Measurements from ENCODE around the gene JAK1.

JAK1 gene

DNA sequence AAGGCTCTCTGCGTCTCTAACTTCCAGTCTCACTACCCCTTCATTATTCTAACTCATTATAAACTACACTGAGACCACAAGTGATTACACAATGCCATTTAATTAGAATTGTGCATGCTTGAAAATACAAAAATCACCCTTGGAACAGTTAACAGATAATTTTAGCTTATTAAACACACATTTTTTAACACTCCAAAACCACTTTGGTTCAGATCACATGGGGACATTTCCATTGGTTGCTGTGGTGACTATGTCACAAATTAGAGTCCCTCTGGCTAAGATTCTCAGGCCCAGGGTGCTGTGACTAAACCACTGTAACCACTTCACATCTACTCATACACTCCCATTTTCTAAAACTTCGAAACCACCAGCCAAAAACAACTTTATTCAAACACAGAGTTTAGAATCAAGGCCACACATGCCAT is 43.0 kb downstream of the JAK1 start:
- TF ChIP-seq EP300 (IDR thresholded peaks at IDR 0.05; ENCODE audit: borderline replicate concordance) (no peak), TCF12 (IDR thresholded peaks at IDR 0.05; ENCODE audit: low read depth) (no peak), CREB1 (IDR thresholded peaks at IDR 0.05; ENCODE audit: low read depth) (no peak), YY1 (IDR thresholded peaks at IDR 0.05; ENCODE audit: low read depth) (no peak), ZBTB7A (IDR thresholded peaks at IDR 0.05; ENCODE audit: low read depth) (no peak), NFIC (IDR thresholded peaks at IDR 0.05) (no peak), RAD21 (IDR thresholded peaks at IDR 0.05; ENCODE audit: low read depth) (no peak), TAF1 (IDR thresholded peaks at IDR 0.05; ENCODE audit: low read depth) (no peak), CEBPB (IDR thresholded peaks at IDR 0.05) (no peak), FOXM1 (IDR thresholded peaks at IDR 0.05; ENCODE audit: borderline replicate concordance, low read depth) (no peak), TEAD4 (IDR thresholded peaks at IDR 0.05) (no peak), EGR1 (IDR thresholded peaks at IDR 0.05) (no peak)
- TF ChIP-seq, protein P1, sequence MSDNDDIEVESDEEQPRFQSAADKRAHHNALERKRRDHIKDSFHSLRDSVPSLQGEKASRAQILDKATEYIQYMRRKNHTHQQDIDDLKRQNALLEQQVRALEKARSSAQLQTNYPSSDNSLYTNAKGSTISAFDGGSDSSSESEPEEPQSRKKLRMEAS (IDR thresholded peaks at IDR 0.05) = no peak
- TF ChIP-seq, protein P2, sequence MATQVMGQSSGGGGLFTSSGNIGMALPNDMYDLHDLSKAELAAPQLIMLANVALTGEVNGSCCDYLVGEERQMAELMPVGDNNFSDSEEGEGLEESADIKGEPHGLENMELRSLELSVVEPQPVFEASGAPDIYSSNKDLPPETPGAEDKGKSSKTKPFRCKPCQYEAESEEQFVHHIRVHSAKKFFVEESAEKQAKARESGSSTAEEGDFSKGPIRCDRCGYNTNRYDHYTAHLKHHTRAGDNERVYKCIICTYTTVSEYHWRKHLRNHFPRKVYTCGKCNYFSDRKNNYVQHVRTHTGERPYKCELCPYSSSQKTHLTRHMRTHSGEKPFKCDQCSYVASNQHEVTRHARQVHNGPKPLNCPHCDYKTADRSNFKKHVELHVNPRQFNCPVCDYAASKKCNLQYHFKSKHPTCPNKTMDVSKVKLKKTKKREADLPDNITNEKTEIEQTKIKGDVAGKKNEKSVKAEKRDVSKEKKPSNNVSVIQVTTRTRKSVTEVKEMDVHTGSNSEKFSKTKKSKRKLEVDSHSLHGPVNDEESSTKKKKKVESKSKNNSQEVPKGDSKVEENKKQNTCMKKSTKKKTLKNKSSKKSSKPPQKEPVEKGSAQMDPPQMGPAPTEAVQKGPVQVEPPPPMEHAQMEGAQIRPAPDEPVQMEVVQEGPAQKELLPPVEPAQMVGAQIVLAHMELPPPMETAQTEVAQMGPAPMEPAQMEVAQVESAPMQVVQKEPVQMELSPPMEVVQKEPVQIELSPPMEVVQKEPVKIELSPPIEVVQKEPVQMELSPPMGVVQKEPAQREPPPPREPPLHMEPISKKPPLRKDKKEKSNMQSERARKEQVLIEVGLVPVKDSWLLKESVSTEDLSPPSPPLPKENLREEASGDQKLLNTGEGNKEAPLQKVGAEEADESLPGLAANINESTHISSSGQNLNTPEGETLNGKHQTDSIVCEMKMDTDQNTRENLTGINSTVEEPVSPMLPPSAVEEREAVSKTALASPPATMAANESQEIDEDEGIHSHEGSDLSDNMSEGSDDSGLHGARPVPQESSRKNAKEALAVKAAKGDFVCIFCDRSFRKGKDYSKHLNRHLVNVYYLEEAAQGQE (IDR thresholded peaks at IDR 0.05; ENCODE audit: low read depth) = no peak
- TF ChIP-seq, protein P3, sequence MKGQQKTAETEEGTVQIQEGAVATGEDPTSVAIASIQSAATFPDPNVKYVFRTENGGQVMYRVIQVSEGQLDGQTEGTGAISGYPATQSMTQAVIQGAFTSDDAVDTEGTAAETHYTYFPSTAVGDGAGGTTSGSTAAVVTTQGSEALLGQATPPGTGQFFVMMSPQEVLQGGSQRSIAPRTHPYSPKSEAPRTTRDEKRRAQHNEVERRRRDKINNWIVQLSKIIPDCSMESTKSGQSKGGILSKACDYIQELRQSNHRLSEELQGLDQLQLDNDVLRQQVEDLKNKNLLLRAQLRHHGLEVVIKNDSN (IDR thresholded peaks at IDR 0.05) = no peak

DNA sequence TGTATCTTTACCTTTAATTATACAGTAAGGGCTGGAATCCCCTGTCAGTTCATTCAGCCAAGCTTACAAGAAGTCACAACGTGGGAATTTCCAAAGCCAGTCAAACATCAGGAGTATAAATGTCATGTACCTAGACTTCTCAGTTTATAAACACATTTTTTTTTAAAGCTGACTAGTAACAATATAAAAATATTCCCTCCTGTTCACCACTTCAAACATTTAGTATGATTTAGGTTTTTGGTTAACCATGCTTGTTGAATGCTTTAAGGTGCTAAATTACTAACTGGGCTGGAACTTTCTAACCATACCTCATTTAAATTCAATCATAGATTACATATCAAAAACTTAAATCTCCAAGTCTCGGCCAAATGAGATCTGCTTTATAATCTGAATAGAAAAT is 44.0 kb downstream of the JAK1 start:
- TF ChIP-seq YY1 (IDR thresholded peaks at IDR 0.05; ENCODE audit: low read depth) (no peak), EGR1 (IDR thresholded peaks at IDR 0.05) (no peak), FOXM1 (IDR thresholded peaks at IDR 0.05; ENCODE audit: borderline replicate concordance, low read depth) (no peak), RAD21 (IDR thresholded peaks at IDR 0.05; ENCODE audit: low read depth) (no peak), TCF12 (IDR thresholded peaks at IDR 0.05; ENCODE audit: low read depth) (no peak), TEAD4 (IDR thresholded peaks at IDR 0.05) (no peak), ZBTB7A (IDR thresholded peaks at IDR 0.05; ENCODE audit: low read depth) (no peak), EP300 (IDR thresholded peaks at IDR 0.05; ENCODE audit: borderline replicate concordance) (no peak), CEBPB (IDR thresholded peaks at IDR 0.05) (no peak), TAF1 (IDR thresholded peaks at IDR 0.05; ENCODE audit: low read depth) (no peak), NFIC (IDR thresholded peaks at IDR 0.05) (no peak), CREB1 (IDR thresholded peaks at IDR 0.05; ENCODE audit: low read depth) (no peak)
- TF ChIP-seq, protein P2 (IDR thresholded peaks at IDR 0.05; ENCODE audit: low read depth) = no peak
- TF ChIP-seq, protein P3 (IDR thresholded peaks at IDR 0.05) = no peak
- TF ChIP-seq, protein P1 (IDR thresholded peaks at IDR 0.05) = no peak

DNA sequence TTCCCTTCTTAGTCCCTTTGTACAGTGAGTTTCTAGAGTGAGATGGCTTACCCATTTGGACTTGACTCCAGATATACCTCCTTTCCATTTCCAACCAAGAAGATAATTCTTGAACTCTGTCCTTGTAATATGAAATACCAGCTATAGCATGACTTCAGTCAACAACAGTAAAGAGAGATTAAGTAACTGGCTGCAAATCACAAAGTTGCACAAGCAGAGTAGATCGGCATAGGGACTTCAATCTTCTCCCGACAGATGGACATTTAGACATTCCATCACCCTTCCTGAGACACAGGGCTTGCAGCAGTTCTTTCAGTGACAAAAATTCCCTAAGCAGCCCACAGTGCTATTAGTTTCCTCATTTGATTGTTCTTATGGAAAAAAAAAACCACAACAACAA is 44.6 kb downstream of the JAK1 start:
- TF ChIP-seq EP300 (IDR thresholded peaks at IDR 0.05; ENCODE audit: borderline replicate concordance) (no peak), NFIC (IDR thresholded peaks at IDR 0.05) (no peak)
- TF ChIP-seq, protein P1 (IDR thresholded peaks at IDR 0.05) = no peak

DNA sequence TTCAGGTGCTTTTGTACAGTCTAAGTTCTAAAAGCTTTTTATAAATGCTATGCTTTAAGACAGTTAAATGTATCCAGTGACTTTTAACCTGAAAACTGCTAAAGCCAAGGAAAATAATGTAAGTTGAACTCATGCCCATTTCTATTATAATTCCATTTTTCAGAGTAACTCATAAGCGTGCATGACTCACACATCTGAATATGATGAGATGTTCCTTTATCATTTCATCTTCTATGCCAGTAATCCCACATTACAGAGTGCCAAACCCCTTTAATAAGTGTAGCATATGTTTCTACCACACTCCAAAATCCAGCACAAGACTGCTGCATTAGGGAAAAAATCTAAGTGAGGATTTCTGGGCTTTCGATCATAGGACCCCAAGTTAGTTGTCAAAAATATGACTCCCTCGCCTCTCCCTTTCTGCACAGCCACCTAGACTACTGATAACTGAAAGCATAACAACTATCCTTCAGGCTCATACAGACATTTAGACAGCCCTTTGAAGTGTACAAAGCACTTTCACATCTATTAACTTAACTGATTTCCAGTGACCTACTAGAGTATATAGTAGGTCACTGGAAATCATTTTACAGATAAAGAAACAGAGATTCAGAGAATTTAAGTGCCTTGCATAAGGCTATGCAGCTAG is 45.3 kb downstream of the JAK1 start:
- TF ChIP-seq RAD21 (IDR thresholded peaks at IDR 0.05; ENCODE audit: low read depth) (no peak), CREB1 (IDR thresholded peaks at IDR 0.05; ENCODE audit: low read depth) (no peak), YY1 (IDR thresholded peaks at IDR 0.05; ENCODE audit: low read depth) (no peak), CEBPB (IDR thresholded peaks at IDR 0.05) (no peak), EGR1 (IDR thresholded peaks at IDR 0.05) (no peak), FOXM1 (IDR thresholded peaks at IDR 0.05; ENCODE audit: borderline replicate concordance, low read depth) (no peak)

DNA sequence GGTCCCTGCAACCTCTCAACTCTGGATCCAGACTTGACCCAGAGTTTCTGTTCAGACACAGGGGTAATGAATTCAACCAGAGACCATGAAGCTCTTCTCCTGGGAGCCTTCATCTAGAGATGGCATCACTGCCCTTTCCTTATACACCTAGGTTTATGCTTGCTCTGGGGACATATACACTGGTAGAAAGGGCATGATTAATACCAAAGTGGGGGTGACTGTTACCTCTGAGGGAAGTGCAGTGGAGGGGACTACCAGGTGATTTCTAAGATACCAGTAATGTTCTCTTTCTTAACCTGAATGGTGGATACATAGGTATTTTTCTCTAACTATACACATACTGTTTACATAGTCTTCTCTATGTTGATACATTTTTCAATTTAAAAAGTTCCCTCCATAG is 48.4 kb downstream of the JAK1 start:
- TF ChIP-seq FOXM1 (IDR thresholded peaks at IDR 0.05; ENCODE audit: borderline replicate concordance, low read depth) (no peak), EGR1 (IDR thresholded peaks at IDR 0.05) (no peak), CREB1 (IDR thresholded peaks at IDR 0.05; ENCODE audit: low read depth) (no peak), TCF12 (IDR thresholded peaks at IDR 0.05; ENCODE audit: low read depth) (no peak), CEBPB (IDR thresholded peaks at IDR 0.05) (no peak), NFIC (IDR thresholded peaks at IDR 0.05) (no peak), YY1 (IDR thresholded peaks at IDR 0.05; ENCODE audit: low read depth) (no peak), RAD21 (IDR thresholded peaks at IDR 0.05; ENCODE audit: low read depth) (no peak), TAF1 (IDR thresholded peaks at IDR 0.05; ENCODE audit: low read depth) (no peak), TEAD4 (IDR thresholded peaks at IDR 0.05) (no peak), ZBTB7A (IDR thresholded peaks at IDR 0.05; ENCODE audit: low read depth) (no peak), EP300 (IDR thresholded peaks at IDR 0.05; ENCODE audit: borderline replicate concordance) (no peak)
- TF ChIP-seq, protein P1 (IDR thresholded peaks at IDR 0.05) = no peak
- TF ChIP-seq, protein P3 (IDR thresholded peaks at IDR 0.05) = no peak
- TF ChIP-seq, protein P2 (IDR thresholded peaks at IDR 0.05; ENCODE audit: low read depth) = no peak

Measured in Ishikawa (cell line).